KOPT-K1 (cell line): ENCODE measurements around the gene SFI1.
"Not testable (repeated sequence)": the region's sequence is repeated elsewhere in the genome, so short reads cannot be mapped to it uniquely, and the experiment has no call there.

Source experiments
- H3K27ac ChIP-seq: fragments of 200-600 bp; sonication (generic); 2 replicates; pipeline ENCODE4 v1.5.1; 2016; ENCODE audit warnings: antibody characterized with exemption, mild to moderate bottlenecking, low read depth, low read length; ENCODE audit not compliant: poor library complexity, severe bottlenecking
- H3K36me3 ChIP-seq: fragments of 200-600 bp; sonication (generic); 2 replicates; pipeline ENCODE4 v1.5.1; 2017; ENCODE audit warnings: antibody characterized with exemption, mild to moderate bottlenecking, low read length, moderate library complexity; ENCODE audit not compliant: insufficient read depth
- H3K9me3 ChIP-seq: fragments of 200-600 bp; sonication (generic); 2 replicates; pipeline ENCODE4 v1.5.1; 2017; ENCODE audit warnings: antibody characterized with exemption, low read length, mild to moderate bottlenecking; ENCODE audit not compliant: insufficient read depth, poor library complexity, severe bottlenecking

The SFI1 gene

DNA sequence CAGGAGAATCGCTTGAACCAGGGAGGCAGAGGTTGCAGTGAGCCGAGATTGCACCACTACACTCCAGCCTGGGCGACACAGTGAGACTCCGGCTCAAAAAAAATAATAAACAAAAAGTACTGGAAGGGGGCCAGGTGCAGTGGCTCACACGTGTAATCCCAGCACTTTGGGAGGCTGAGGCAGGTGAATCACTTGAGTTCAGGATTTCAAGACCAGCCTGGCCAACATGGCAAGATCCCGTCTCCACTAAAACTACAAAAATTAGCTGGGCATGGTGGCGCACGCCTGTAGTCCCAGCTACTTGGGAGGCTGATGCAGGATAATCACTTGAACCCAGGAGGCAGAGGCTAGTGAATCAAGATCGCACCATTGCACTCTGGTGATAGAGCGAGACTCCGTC, 10.0 kb upstream of the SFI1 start:
- H3K27ac ChIP-seq, H3K9me3 ChIP-seq: not testable (repeated sequence)
- peaks cover 65% of the 10 kb centered on the region for H3K36me3 ChIP-seq

DNA sequence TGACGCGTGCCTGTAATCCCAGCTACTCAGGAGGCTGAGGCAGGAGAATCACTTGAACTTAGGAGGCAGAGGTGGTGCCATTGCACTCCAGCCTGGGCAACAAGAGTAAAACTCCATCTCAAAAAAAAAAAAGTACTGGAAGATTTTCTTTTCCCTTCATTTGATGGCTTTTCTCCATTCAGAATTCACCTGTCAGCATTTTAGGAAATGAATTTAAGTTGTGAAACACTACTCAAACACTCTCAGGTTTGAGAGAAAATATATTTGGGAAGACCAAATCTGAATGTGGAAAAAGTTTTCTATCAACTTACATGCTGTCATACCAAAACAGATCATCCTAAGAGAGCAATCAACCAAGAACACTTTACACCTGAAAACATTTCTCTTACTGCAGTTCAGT, 9.4 kb upstream of the SFI1 start:
- H3K36me3 ChIP-seq = peaks cover 59% of the 10 kb centered on the region
- H3K27ac ChIP-seq = no peak overlapping the region
- H3K9me3 ChIP-seq = no peaks in the 10 kb centered on the region

DNA sequence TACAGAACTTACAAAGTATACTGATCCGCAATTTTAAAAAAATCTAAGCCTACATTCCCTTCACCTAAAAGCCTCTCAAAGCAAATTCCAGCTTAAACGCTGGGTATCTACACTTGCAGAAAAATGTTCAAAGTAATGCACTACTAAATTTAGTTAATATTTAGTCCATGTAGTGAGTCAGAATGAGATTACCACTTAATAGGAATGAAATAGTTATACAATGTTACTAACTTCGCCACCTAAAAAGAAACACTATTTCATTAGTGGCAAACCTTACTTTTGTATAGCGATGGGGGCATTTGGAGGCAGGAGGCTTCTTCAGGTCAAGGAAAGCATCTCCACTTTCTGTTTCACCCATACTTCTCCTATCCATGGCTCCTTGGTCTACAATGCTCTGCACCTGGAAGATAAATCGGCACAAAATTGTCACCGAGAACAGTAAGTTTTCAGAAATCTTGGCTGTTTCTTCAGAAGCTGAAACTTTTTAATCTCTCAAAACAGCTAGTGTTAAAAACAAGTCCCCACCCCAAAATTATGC, 7.9 kb upstream of the SFI1 start:
- Histone ChIP-seq H3K9me3 (no peaks in the 10 kb centered on the region), H3K36me3 (peaks cover 45% of the 10 kb centered on the region), H3K27ac (peak overlapping the region; percentile 80)

- H3K27ac ChIP-seq = peak overlapping the region; percentile 80
- H3K36me3 ChIP-seq = peaks cover 38% of the 10 kb centered on the region
- no peaks in the 10 kb centered on the region for H3K9me3 ChIP-seq
Observed at GRCh38 chr22:31488988-31489617, 7.2 kb upstream of the SFI1 start.

DNA sequence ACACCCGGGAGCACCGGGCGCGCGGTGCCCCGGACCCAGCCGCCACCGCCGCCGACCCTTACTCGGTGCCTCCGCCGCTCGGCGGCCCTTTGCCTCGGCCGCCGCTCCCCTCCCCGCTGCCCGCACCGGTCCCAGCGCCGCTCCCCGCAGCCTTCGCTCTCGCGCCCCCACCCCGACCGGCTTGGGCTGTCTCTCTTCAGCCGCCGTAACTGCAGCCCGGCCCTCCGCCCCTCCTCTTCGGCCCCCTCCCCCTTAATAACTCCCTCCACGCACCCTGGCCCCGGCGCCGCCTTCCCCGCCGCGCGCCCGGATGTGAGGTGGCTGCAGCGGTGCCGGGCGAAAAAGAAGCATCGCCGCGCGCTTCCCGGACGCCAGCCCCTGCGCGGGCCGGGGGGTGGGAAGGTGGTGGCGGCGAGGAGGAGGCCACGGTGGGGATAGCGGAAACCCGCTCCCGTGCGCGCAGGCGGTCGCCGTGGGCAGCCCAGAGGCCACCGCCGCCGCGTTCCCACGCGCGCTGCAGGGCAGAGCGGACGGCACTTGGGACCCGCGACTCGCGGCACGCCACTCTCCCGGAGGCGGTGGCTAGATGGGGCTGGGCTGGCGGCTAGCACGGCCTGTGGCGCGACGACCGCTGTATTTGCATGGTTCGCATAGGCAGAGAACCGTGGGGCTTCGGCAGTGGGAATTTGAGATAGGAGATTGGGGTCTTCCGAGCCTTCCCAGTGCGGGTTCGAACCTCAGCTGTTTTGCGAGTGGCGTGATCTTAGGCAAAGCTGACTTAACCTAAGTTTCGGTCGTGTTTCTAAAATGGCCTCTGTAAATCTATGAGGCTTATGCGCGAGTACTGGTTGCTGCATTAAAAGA, 6.5 kb upstream of the SFI1 start, which contains the start of gene EIF4ENIF1:
Gene EIF4ENIF1 (minus strand): TSS at position 211 of the 864 bp plus-strand sequence. CDS start 1,124 bp downstream, outside the sequence.
- Histone ChIP-seq H3K27ac (peak within 1 kb of the TSS; percentile 80), H3K36me3 (peaks cover 30% of the 10 kb centered on the region), H3K9me3 (no peaks in the 10 kb centered on the region)

GRCh38 chr22:31490496-31490925, 5.8 kb upstream of the SFI1 start:
- Histone ChIP-seq H3K36me3 (peaks cover 24% of the 10 kb centered on the region), H3K9me3 (no peaks in the 10 kb centered on the region), H3K27ac (peak overlapping the region; percentile 80)

- Histone ChIP-seq H3K36me3 (peaks cover 18% of the 10 kb centered on the region), H3K27ac (peak overlapping the region; percentile 80), H3K9me3 (no peaks in the 10 kb centered on the region)
Observed at GRCh38 chr22:31491218-31491962, 4.9 kb upstream of the SFI1 start.

DNA sequence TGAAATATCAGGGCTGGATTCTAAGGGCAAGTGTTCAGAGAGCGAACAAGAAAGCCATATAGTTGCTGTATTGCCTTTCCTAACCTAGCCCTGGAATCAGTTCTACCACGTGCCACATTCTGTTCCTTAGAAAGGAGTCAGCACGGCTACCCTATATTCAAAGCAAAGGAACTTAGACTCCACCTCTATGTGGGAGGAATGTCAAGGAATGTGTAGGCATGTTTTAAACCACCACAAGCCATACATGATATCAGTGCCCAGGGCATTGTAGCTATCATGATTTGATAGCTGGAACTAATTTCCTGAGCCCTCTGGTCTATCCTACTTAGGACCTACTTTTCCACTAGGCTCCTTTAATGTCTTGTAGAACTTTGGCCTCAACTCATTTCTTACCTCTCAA, 4.2 kb upstream of the SFI1 start:
- Histone ChIP-seq H3K27ac (no peak overlapping the region), H3K36me3 (peaks cover 11% of the 10 kb centered on the region)

DNA sequence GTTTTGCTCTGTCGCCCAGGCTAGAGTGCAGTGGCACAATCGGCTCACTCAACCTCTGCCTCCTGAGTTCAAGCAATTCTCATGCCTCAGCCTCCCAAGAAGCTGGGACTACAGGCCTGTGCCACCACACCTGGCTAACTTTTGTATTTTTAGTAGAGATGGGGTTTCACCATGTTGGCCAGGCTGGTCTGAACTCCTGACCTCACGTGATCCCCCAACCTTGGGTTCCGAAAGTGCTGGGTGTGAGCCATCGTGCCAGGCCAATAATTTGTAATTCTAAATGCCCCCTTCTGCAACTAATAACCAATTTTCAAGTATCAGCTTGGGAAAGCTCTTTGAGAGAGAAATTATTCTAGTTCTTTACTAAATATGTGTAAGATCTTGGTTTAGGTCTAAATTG, 3.0 kb upstream of the SFI1 start:
- H3K9me3 ChIP-seq, H3K27ac ChIP-seq, H3K36me3 ChIP-seq: not testable (repeated sequence)

More for the DNA sequence above, 4.2 kb upstream of the SFI1 start:
- no peaks in the 10 kb centered on the region for H3K9me3 ChIP-seq

DNA sequence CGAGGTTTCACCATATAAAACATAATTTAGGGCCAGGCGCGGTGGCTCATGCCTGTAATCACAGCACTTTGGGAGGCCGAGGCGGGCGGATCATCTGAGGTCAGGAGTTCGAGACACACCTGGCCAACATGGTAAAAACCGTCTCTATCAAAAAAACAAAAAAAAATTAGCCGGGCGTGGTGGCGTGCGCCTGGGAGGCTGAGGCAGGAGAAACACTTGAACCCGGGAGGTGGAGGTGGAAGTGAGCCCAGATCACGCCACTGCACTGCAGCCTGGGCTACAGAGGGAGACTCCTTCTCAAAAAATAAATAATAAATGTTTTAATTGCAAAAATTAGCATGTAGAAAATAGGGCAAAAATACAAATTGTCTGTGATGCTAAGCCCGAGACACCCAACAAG, 993 bp upstream of the SFI1 start:
- Histone ChIP-seq H3K27ac (peak overlapping the region; percentile 91), H3K36me3 (peaks cover 15% of the 10 kb centered on the region; the same call in 1 of the 2 replicates), H3K9me3 (no peaks in the 10 kb centered on the region)

DNA sequence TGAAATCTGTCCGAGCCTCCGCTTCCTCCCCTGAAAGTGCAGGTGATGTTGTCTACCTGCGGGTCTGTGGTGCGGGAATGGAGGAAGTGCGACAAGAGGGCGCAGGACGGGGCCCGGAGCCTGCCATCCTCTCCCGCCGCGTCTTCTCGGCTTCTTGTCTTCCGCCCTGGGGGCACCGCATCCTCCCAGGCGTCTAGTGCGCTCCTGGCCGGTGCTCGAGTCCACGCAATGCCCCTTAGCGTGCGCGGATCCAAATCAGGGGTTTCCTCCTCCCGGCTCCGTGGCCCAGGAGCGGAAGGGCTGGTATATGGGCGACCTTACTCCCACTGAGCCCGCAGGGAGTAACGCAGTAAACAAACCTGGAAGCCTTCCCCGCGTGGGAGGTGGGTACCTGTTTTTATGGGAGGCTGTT, 405 bp downstream of the SFI1 start:
- Histone ChIP-seq H3K36me3 (peaks cover 28% of the 10 kb centered on the region), H3K27ac (peak overlapping the region; percentile 91), H3K9me3 (no peaks in the 10 kb centered on the region)

DNA sequence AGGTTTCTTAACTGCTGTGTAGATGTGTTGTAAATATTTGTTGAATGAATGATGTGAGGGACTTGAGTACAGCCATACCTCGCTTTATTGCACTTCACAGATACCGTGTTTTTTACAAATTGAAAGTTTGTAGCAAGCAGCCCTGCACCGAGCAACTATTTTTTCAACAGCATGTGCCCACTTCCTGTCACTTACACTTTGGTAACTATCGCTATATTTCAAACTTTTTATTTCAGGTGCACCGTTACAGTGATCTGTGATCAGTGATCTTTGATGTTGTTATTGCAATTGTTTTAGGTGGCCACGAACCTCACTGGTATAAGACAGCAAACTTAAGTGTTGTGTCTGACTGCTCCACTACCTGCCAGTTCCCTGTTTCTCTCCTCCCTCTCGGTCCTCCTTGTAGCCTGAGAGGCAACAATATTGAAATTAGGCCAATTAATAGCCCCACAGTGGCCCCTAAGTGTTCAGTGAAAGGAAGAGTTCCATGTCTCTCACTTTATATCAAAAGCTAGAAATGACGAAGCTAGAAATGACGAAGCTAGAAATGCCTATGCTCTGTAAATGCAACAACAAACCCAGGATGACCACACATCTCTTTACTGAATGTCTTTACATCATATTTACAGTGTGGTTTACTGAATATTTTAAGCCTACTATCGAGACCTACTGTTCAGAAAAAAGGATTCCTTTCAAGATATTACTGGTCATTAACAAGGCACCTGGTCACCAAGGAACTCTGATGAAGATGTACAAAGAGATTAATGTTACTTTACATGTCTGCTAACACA, 1.0 kb downstream of the SFI1 start:
- Histone ChIP-seq H3K27ac (peak overlapping the region; percentile 91), H3K36me3 (peaks cover 34% of the 10 kb centered on the region), H3K9me3 (no peaks in the 10 kb centered on the region)

GRCh38 chr22:31501738-31502137, 5.4 kb downstream of the SFI1 start:
- Histone ChIP-seq H3K9me3 (peaks cover 11% of the 10 kb centered on the region), H3K27ac (no peak overlapping the region), H3K36me3 (peaks cover 67% of the 10 kb centered on the region)

DNA sequence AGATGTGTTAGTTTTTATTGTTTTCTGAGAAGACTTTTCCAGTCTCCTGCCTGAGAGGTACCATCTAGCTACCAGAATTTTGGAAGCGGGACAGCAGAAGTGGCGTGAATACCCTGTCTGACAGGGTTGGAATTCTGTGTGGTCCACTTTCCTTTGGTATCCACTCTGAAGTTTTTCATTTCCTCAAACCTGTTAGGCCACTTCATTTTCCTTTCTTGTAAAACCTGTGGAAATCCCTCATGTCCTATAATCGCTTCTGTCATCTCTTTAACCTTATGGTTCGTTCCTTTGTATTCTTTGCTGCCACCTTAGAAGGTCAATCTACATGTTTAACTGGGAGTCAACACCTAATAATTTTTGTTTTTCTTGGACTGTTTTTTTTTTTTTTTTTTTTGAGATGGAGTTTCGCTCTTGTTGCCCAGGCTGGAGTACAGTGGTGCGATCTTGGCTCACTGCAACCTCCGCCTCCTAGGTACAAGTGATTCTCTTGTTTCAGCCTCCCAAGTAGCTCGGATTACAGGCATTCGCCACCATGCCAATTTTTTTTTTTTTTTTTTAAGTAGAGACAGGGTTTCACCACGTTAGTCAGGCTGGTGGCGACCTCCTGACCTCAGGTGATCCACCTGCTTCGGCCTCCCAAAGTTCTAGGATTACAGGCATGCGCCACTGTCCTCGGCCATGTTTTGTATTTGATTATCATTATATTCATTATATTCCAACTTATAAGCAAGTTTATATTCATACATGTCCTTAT, 7.1 kb downstream of the SFI1 start:
- peaks cover 84% of the 10 kb centered on the region for H3K36me3 ChIP-seq
- H3K9me3 ChIP-seq = peaks cover 20% of the 10 kb centered on the region
- no peak overlapping the region for H3K27ac ChIP-seq
